ENCODE results near the gene PALD1. TPM values are rescaled to one million over a fixed set of nuclear protein-coding genes. Genes with fewer than 3 reads are reported as not detected.

PALD1 gene
- total RNA-seq, 4 donors from 2014 or later: 6.0 to 9.7 (median 6.4) TPM

DNA sequence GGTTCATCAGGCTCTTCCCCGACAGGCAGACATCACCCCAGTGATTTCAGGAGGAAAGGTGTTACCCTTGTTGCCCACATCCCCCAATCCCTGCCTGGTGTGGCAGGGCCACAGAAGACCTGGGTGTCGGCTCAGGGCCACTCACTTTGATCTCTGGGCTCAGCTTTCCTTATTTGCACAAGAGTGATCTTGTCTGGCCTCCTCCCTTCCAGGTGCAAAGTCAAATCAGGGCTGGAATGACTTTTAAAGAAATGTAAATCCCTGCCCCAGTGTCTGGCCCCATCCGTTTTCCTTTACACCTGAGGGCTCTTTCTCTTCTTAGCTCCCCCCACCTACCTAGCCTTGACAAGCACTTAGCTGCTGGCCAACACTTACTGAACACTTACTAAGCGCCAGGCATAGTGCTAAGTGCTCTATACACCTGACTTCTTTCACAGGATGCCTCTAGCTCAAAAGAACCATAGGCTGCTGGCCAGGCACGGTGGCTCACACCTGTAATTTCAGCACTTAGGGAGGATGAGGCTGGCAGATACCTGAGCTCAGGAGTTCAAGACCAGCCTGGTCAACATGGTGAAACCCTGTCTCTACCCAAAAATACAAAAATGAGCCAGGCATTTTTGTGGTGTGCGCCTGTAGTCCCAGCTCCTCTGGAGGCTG is 36.1 kb upstream of the PALD1 start:
- H3K4me3 ChIP-seq (ENCODE audit: low read depth, poor library complexity, severe bottlenecking): no peak overlapping the region
- WGBS, 2 donors: 62 to 77% methylated on average over 6 of the region's 6 CpGs
- DNase-seq (ENCODE audit: low spot score in 2 of 2): no peak
- TF ChIP-seq CTCF (IDR thresholded peaks at IDR 0.05) (no peak), POLR2A (IDR thresholded peaks at IDR 0.05) (no peak)
- intact Hi-C loops (cut with DNase I; ENCODE audit: low total_unique reads): no loop called here

GRCh38 chr10:70444744-70445143 is 33.8 kb upstream of the PALD1 start:
- H3K4me3 ChIP-seq (ENCODE audit: low read depth, poor library complexity, severe bottlenecking): no peak overlapping the region
- intact Hi-C loops (cut with DNase I; ENCODE audit: low total_unique reads): no loop called here
- no peak for DNase-seq (ENCODE audit: low spot score in 2 of 2)
- TF ChIP-seq POLR2A (IDR thresholded peaks at IDR 0.05) (no peak), CTCF (IDR thresholded peaks at IDR 0.05) (no peak)
- WGBS, 2 donors: 84 to 99% methylated on average over 4 of the region's 4 CpGs

DNA sequence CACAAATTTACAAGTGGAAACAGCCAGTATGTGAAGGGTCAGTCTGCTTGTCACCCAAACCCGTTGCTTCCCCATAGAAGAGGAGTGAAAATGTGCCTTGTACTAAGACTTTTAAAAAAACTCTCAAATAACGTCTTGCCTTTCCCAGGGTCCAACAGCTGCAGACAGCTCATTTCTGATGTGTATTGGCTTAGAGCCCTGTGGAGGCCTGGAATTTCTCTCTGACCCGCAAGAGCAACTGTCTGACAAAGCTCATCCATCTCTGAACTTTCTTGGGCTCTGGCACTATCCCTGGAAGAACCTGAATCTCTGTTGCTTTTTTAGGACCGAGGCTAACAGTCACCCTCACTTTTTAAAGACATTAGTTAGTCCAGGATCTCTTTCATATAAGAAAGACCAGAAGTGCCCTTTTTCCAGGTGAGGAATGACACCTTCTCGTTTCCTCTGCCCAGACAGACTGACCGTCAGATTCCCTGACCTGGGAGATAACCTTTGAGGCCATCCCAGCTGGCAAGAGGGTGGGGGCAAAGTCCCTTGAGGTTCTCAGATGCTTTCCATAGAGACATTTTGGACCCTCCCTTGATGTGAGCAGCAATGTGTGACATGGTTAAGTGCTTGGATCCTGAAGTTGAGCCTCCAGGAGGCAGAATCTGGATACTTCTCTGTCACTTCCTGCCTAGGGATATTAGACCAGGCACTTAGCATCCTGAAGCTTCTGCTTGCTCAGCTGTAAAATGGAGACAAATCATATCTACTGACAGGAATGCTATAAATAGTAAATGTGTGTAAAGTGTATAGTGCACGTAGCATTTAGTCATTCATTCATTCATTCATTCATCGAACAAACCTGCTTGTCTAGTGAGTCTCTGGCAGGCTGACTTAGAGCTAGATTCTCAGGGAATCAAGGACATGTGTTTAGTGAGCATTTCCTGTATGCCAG is 32.6 kb upstream of the PALD1 start:
- intact Hi-C loops (cut with DNase I; ENCODE audit: low total_unique reads): no loop called here
- no peak overlapping the region for H3K4me3 ChIP-seq (ENCODE audit: low read depth, poor library complexity, severe bottlenecking)
- no peak for DNase-seq (ENCODE audit: low spot score in 2 of 2)
- TF ChIP-seq CTCF (IDR thresholded peaks at IDR 0.05): no peak
- no peak for TF ChIP-seq POLR2A (IDR thresholded peaks at IDR 0.05)
- WGBS, 2 donors: 72 to 75% methylated on average over 8 of the region's 8 CpGs

DNA sequence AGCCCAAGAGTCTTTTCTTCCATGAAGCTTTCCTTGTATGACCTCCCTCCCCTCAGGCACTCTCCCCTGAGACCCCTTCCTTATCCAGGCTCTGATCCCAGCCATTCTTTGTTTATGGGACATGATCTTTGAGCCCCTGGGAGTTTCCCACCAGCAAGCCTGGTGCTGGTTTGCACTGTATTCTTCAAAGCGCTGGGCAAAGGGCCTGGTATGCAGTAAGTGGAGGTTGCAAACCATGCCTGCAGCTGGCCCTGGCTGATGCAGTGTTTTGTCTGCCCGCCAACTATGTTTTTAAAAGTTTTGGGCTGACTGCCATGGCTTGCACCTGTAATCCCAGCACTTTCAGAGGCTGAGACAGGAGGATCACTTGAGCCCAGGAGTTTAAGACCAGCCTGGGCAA is 30.3 kb upstream of the PALD1 start:
- H3K4me3 ChIP-seq (ENCODE audit: low read depth, poor library complexity, severe bottlenecking): no peak overlapping the region
- intact Hi-C loops (cut with DNase I; ENCODE audit: low total_unique reads): no loop called here
- 57 to 62% methylated on average over 2 of the region's 2 CpGs for WGBS, 2 donors
- TF ChIP-seq CTCF (IDR thresholded peaks at IDR 0.05) (no peak), POLR2A (IDR thresholded peaks at IDR 0.05) (no peak)
- no peak for DNase-seq (ENCODE audit: low spot score in 2 of 2)

GRCh38 chr10:70455213-70455630 is 23.3 kb upstream of the PALD1 start:
- TF ChIP-seq CTCF (IDR thresholded peaks at IDR 0.05): no peak
- no peak for TF ChIP-seq POLR2A (IDR thresholded peaks at IDR 0.05)
- no peak for DNase-seq (ENCODE audit: low spot score in 2 of 2)
- no peak overlapping the region for H3K4me3 ChIP-seq (ENCODE audit: low read depth, poor library complexity, severe bottlenecking)
- WGBS, 2 donors: 65 to 80% methylated on average over 6 of the region's 6 CpGs
- intact Hi-C loops (cut with DNase I; ENCODE audit: low total_unique reads): no loop called here

All from lower leg skin (tissue), 4 donors.